Stimulated activated naive CD8-positive, alpha-beta T cell treated with anti-CD3 and anti-CD28 coated beads, Interleukin-15, Interleukin-2, amounts not matched to agents 100 ng/mL and 50 ng/mL, for 24 hours (primary cell): ENCODE results near the gene FBLIM1.

ENCODE experiments used
- H3K27ac Mint-ChIP-seq: one replicate; pipeline ENCODE4 v1.8.0; 2021; ENCODE audit warnings: mild to moderate bottlenecking, mixed read lengths
- H3K27me3 Mint-ChIP-seq: one replicate; pipeline ENCODE4 v1.8.0; 2021; ENCODE audit warnings: mixed read lengths
- H3K36me3 Mint-ChIP-seq: one replicate; pipeline ENCODE4 v1.8.0; 2021; ENCODE audit warnings: low read depth, mixed read lengths
- H3K4me1 Mint-ChIP-seq: one replicate; pipeline ENCODE4 v1.8.0; 2021; ENCODE audit warnings: low read depth, mixed read lengths
- H3K4me3 Mint-ChIP-seq: one replicate; pipeline ENCODE4 v1.8.0; 2021; ENCODE audit warnings: mild to moderate bottlenecking, mixed read lengths
- H3K9me3 Mint-ChIP-seq: one replicate; pipeline ENCODE4 v1.8.0; 2021; ENCODE audit warnings: mixed read lengths

The FBLIM1 gene

DNA sequence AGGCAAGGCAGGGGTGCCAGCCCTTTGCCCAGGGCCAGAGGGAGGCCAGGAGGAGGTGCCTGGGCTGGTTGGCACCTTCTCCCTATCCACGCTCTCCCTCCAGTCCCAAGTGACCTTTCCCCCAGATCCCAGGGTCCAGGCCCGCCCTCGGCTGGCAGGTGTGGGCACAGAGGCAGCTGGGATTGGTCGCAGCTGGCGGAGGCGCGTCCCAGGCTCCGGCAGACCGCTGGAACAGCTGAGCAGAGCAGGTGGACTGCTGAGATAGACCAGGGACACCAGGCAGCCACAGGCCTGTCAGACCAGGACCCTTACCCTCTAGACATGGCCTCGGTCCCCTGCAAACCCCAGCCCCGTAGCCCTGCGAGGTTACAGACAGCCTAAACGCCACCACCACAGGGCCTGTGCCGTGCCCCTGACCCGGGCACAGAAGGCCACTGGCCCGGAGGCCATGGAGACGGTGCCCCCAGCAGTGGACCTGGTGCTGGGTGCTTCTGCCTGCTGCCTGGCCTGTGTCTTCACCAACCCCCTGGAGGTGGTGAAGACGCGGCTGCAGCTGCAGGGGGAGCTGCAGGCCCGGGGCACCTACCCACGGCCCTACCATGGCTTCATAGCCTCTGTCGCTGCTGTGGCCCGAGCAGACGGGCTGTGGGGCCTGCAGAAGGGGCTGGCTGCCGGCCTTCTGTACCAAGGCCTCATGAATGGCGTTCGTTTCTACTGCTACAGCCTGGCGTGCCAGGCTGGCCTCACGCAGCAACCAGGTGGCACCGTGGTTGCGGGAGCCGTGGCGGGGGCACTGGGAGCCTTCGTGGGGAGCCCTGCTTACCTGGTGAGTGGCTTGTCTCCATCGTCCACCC is 22.3 kb upstream of the FBLIM1 start, which contains the start of gene SLC25A34:
SLC25A34 (plus strand) TSS at position 221 of the 854 bp plus-strand sequence; CDS start at position 449, 228 bp downstream.
- Mint-ChIP-seq H3K27ac (no peak within 1 kb of the TSS), H3K4me1 (no peaks in the 10 kb centered on the region), H3K27me3 (no peaks in the 10 kb centered on the region), H3K9me3 (no peaks in the 10 kb centered on the region), H3K4me3 (no peak within 1 kb of the TSS), H3K36me3 (peaks cover 7% of the 10 kb centered on the region)

DNA sequence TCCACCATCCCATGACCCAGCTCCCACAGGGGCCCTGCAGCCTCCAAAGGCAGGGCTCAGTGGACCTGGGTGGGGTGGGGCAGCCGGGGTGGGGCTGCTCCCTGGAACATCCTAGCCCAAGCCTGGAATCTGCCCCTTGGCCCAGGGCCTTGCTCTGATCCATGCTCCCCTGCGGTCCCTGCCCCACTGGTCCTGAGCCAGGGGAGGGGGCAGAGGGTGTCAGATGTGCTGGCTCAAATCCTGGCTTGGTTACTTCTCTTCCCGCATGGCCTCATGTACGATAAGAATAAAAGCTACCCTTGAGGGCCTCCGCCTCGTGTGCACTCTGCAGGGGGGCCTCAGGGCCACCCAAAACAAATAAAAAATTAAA is 21.7 kb upstream of the FBLIM1 start:
- Mint-ChIP-seq H3K9me3 (no peaks in the 10 kb centered on the region), H3K36me3 (peaks cover 7% of the 10 kb centered on the region), H3K27me3 (peaks cover 3% of the 10 kb centered on the region), H3K4me1 (no peaks in the 10 kb centered on the region), H3K4me3 (no peak overlapping the region), H3K27ac (no peak overlapping the region)

GRCh38 chr1:15737324-15738319 is 21.0 kb upstream of the FBLIM1 start:
- Mint-ChIP-seq H3K4me1 (no peaks in the 10 kb centered on the region), H3K36me3 (peaks cover 7% of the 10 kb centered on the region), H3K9me3 (no peaks in the 10 kb centered on the region), H3K27me3 (peaks cover 3% of the 10 kb centered on the region), H3K27ac (no peak overlapping the region), H3K4me3 (no peak overlapping the region)

DNA sequence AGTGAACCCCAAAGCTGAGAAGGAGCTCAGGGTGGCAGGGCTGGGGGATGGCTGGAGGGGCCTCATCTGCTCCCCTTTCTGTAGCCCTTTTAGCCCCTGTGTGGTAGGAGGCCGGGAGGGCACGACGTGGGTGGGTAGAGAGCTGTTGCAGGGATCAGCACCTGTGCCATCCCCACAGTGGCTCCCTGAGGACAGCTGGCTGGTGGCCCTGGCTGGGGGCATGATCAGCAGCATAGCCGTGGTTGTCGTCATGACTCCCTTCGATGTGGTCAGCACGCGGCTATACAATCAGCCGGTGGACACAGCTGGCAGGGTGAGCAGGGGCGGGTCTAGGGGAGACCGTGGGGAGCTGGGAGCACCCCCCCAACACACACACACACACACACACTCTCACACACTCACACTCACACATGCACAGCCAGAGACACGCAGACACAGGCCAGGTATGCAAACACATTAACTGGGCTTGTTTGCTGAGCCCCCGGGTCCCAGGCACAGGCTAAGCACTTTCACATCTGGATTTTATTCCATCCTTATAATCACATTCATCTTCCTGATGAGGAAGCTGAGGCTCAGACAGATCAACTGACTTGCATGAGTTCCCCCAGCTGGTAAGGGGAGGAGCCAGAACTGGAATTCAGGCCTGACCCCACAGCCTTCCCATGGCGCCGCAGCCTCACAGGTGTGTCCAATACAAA is 20.0 kb upstream of the FBLIM1 start:
- peaks cover under 1% of the 10 kb centered on the region for H3K36me3 Mint-ChIP-seq
- H3K27ac Mint-ChIP-seq, result no peak overlapping the region
- no peak overlapping the region for H3K4me3 Mint-ChIP-seq
- H3K4me1 Mint-ChIP-seq, result no peaks in the 10 kb centered on the region
- H3K9me3 Mint-ChIP-seq, result no peaks in the 10 kb centered on the region
- H3K27me3 Mint-ChIP-seq, result peaks cover 3% of the 10 kb centered on the region

GRCh38 chr1:15739259-15739658 is 19.3 kb upstream of the FBLIM1 start:
- no peaks in the 10 kb centered on the region for H3K9me3 Mint-ChIP-seq
- H3K27me3 Mint-ChIP-seq, result peaks cover 3% of the 10 kb centered on the region
- H3K4me1 Mint-ChIP-seq, result no peaks in the 10 kb centered on the region
- no peak overlapping the region for H3K27ac Mint-ChIP-seq
- no peaks in the 10 kb centered on the region for H3K36me3 Mint-ChIP-seq
- H3K4me3 Mint-ChIP-seq, result no peak overlapping the region

DNA sequence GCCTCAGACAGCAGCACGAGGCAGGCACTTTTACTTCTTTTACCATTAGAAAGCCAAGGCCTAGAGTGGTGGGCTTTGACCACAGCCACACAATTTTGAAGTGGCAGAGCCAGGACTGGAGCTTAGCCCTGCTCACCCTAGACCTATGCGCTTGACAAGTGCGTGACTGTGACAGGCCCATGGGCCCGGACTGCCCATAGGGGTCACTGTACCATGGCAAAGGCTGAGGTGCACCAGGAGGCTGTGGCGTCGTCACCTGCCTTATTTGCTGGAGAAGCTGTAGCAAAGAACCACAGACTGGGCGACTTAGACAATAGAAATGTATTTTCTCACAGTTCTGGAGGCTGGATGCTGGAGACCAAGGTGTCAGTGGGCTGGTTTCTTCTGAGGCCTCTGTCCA is 18.9 kb upstream of the FBLIM1 start:
- no peaks in the 10 kb centered on the region for H3K9me3 Mint-ChIP-seq
- no peak overlapping the region for H3K4me3 Mint-ChIP-seq
- no peaks in the 10 kb centered on the region for H3K36me3 Mint-ChIP-seq
- no peaks in the 10 kb centered on the region for H3K4me1 Mint-ChIP-seq
- H3K27me3 Mint-ChIP-seq, result peaks cover 3% of the 10 kb centered on the region
- H3K27ac Mint-ChIP-seq, result no peak overlapping the region

GRCh38 chr1:15740924-15741850 is 17.4 kb upstream of the FBLIM1 start:
- no peaks in the 10 kb centered on the region for H3K4me1 Mint-ChIP-seq
- no peak overlapping the region for H3K4me3 Mint-ChIP-seq
- H3K27ac Mint-ChIP-seq, result no peak overlapping the region
- H3K27me3 Mint-ChIP-seq, result peaks cover 3% of the 10 kb centered on the region
- H3K36me3 Mint-ChIP-seq, result no peaks in the 10 kb centered on the region
- no peaks in the 10 kb centered on the region for H3K9me3 Mint-ChIP-seq

DNA sequence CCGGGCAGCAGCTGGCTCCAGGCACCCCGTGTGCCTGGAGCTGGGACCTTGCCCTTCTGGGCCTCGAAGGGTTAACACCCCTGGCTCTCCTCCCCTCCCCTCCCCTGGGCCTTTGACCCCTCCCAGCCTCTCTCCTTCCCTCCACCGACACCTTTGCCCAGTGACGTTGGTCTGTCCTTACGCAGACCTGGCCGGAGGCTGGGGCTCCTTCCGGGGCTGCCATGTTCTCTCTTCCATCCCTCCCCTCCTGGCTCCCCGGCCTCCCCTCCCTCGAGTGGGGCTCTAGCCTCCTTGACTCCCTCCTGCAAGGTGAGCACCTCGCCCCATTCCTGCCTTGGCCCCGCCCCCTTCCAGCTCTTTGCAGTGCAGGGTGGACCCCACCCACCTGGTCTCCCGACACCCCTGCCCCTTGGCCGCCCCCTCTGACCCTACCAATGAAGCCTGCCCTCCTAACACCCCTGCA is 16.2 kb upstream of the FBLIM1 start, which contains the start of gene TMEM82:
TMEM82 (plus strand) TSS at position 161 of the 463 bp plus-strand sequence; CDS start at position 222, 61 bp downstream.
- Mint-ChIP-seq H3K4me1 (no peaks in the 10 kb centered on the region), H3K4me3 (no peak within 1 kb of the TSS), H3K27me3 (peaks cover 3% of the 10 kb centered on the region), H3K9me3 (no peaks in the 10 kb centered on the region), H3K36me3 (no peaks in the 10 kb centered on the region), H3K27ac (no peak within 1 kb of the TSS)

DNA sequence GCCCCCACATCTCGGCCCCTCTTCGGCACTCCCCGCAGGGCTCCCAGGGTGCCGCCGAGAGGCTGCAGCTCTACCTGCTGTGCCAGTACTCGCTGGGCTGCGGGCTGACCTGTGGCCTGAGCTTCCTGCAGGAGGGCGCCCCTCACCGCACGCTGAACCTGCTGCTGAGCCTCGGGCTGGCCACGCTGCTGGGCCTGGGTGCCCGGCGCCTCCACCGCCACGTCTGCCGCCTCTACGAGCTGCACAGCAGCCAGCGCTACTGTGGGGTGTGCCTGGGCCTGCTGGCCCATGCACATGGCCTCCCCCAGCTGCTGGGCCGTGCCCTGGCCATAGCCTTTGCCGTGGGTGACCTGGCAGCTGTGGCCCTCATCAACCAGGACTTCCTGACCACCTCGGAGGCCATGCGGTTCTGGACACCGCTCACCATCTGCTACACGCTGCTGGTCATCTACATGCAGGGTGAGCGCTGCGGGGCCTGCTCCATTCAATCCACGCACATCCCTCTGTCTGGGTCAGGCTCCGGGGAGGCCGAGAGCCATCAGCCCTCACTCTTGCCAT is 14.4 kb upstream of the FBLIM1 start:
- H3K4me1 Mint-ChIP-seq, result no peaks in the 10 kb centered on the region
- H3K27me3 Mint-ChIP-seq, result peaks cover 3% of the 10 kb centered on the region
- H3K27ac Mint-ChIP-seq, result no peak overlapping the region
- no peaks in the 10 kb centered on the region for H3K36me3 Mint-ChIP-seq
- H3K9me3 Mint-ChIP-seq, result no peaks in the 10 kb centered on the region
- H3K4me3 Mint-ChIP-seq, result no peak overlapping the region

DNA sequence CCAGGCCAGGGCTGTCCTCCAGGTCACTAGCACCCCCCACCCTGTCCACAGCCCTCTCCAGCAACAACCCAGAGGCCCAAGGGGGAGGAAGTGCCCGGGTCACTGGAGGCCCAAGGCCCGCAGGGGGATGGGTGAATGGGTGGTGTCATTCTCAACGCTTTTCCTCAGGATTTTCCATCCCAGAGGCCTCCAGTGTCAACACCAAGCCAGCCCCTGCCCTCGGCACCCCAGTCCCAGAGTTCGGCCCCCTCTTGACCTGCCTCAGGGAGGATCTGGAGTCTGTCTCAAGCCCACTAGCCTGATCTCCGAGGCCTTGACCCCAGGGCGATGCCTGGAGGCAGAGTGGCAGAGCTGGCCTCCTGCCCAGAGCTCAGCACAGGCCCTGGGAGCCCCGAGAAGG is 11.2 kb upstream of the FBLIM1 start:
- no peaks in the 10 kb centered on the region for H3K9me3 Mint-ChIP-seq
- no peaks in the 10 kb centered on the region for H3K27me3 Mint-ChIP-seq
- no peak overlapping the region for H3K27ac Mint-ChIP-seq
- no peaks in the 10 kb centered on the region for H3K4me1 Mint-ChIP-seq
- no peaks in the 10 kb centered on the region for H3K36me3 Mint-ChIP-seq
- no peak overlapping the region for H3K4me3 Mint-ChIP-seq

DNA sequence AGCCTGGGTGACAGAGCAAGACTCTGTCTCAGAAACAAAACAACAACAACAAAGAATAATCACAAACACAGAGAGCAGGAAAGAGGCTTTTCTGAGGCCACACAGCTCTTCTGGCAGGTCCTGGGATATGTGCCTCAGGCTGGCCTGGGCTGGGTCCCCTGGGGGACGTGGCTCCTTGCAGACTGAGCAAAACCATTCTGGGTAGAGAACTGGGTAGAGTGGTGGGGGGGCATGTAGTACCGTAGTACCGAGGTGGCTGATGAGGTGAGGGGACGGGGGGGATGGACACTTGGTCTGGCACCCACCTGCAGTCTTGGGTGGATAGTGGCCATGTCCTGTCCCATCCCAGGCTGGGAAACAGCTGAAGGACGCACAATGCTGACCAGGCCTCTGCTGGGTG is 10.3 kb upstream of the FBLIM1 start:
- H3K9me3 Mint-ChIP-seq, result no peaks in the 10 kb centered on the region
- H3K36me3 Mint-ChIP-seq, result no peaks in the 10 kb centered on the region
- no peak overlapping the region for H3K4me3 Mint-ChIP-seq
- no peaks in the 10 kb centered on the region for H3K27me3 Mint-ChIP-seq
- H3K27ac Mint-ChIP-seq, result no peak overlapping the region
- no peaks in the 10 kb centered on the region for H3K4me1 Mint-ChIP-seq

GRCh38 chr1:15748690-15749398 is 9.8 kb upstream of the FBLIM1 start:
- no peaks in the 10 kb centered on the region for H3K4me1 Mint-ChIP-seq
- no peaks in the 10 kb centered on the region for H3K27me3 Mint-ChIP-seq
- no peak overlapping the region for H3K27ac Mint-ChIP-seq
- H3K36me3 Mint-ChIP-seq, result no peaks in the 10 kb centered on the region
- H3K4me3 Mint-ChIP-seq, result no peak overlapping the region
- H3K9me3 Mint-ChIP-seq, result no peaks in the 10 kb centered on the region
